ENCODE data around the gene WDFY2.

WDFY2 gene

DNA sequence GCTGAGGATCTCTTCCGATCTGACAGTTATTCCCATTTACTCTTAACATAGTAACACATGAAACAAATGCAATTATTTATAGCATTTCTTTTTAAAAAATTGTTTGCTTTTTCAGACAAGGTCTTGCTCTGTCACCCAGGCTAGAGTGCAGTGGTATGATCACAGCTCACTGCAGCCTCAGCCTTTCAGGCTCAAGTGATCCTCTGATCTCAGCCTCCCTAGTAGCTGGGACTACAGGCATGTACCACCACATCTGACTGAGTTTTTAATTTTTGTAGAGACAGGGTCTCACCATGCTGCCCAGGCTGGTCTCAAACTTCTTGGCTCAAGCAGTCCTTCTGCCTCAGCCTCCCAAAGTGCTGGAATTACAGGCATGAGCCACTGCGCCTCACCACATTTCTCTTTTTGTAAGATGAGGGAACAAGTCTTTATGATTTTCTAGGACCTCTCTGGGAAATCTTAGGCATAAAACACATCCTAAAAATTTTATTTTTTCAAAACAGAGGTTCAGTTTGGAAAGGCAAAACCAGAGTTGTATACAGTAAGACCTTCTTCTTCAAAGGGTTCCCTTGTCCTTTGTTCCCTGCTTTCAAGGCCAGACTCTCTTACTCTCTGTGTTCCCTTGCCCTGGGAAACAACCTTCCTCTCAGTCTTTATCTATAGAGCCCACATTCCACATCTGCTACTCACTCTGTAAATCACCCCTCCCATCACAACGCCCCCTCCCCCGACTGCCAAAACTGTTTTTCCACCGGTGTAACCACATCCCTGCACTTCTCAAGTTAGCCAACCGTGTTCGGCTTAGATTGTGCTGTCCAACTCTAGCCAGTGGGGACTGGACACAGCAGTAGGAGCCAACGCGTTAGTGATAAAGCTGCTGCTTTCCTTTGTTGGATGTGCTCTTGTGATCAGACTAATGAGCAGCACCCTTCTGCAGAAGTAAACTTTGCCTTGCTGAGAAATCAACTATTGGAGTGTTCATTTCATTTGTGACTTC is 163.5 kb downstream of the WDFY2 start:
- TF ChIP-seq, protein P1, sequence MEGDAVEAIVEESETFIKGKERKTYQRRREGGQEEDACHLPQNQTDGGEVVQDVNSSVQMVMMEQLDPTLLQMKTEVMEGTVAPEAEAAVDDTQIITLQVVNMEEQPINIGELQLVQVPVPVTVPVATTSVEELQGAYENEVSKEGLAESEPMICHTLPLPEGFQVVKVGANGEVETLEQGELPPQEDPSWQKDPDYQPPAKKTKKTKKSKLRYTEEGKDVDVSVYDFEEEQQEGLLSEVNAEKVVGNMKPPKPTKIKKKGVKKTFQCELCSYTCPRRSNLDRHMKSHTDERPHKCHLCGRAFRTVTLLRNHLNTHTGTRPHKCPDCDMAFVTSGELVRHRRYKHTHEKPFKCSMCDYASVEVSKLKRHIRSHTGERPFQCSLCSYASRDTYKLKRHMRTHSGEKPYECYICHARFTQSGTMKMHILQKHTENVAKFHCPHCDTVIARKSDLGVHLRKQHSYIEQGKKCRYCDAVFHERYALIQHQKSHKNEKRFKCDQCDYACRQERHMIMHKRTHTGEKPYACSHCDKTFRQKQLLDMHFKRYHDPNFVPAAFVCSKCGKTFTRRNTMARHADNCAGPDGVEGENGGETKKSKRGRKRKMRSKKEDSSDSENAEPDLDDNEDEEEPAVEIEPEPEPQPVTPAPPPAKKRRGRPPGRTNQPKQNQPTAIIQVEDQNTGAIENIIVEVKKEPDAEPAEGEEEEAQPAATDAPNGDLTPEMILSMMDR (conservative IDR thresholded peaks at IDR 0.05; ENCODE audit: low read length) = no peak
- H3K4me3 ChIP-seq (ENCODE audit: low read length) = no peak overlapping the region
- no peak for DNase-seq (ENCODE audit: low read depth)

DNA sequence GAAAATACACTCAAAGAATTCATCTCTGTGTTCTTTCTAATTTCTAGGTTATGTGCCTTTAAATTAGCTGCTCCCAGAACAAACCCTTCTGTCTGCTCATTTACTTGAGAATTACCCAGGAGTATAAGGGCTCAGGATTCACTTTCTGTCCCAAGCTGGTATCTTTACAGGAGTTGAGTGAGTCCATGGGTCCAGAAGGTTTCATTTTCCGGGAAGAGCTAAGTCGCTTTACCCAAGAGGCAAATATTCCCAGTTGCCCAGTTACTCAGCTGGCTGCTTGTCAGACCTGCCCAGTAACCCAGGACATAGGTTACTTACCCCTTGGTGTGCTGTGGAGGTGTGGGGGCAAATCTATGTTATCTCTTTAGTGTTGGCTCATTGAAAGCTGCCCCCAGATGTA is 172.4 kb downstream of the WDFY2 start:
- no peak for DNase-seq (ENCODE audit: low read depth)
- no peak overlapping the region for H3K4me3 ChIP-seq (ENCODE audit: low read length)
- TF ChIP-seq, protein P1 (conservative IDR thresholded peaks at IDR 0.05; ENCODE audit: low read length) = no peak

DNA sequence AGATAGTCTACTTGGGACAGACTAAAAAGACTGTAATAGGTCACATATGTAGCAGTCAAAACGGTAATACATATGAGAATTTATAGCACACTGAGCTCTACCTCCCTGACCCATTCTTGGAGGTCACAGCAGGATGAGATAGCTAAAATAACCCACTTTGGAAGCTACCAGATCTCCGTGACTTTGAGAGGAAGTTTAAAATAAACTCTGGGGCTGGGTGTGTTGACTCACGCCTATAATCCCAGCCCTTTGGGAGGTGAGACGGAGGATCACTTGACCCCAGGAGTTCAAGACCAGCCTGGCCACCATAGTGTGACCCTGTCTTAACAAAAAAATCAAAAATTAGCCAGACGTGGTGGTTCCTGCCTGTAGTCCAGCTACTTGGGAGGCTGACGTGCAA is 174.4 kb downstream of the WDFY2 start:
- no peak overlapping the region for H3K4me3 ChIP-seq (ENCODE audit: low read length)
- TF ChIP-seq, protein P1 (conservative IDR thresholded peaks at IDR 0.05; ENCODE audit: low read length) = no peak
- DNase-seq (ENCODE audit: low read depth) = no peak

DNA sequence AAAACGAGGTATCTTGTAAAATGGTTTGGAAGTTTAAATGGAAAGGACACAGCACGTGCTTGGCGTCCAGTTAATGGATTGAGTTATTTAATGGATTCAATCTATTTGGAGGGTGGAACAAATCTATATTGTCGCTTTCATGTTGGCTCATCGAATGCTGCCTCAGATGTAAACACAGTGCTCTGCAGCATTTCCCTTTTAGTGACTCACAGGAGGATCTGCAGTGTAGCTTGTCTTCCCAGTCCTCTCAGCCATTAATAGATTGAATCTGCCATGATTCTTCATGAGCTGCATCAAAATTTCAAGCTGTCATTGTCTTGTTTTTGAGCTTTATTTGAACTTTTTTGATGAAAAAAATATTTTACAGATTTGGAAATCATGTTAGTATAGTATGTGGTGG is 175.0 kb downstream of the WDFY2 start:
- DNase-seq (ENCODE audit: low read depth) = no peak
- TF ChIP-seq, protein P1 (conservative IDR thresholded peaks at IDR 0.05; ENCODE audit: low read length) = no peak
- H3K4me3 ChIP-seq (ENCODE audit: low read length) = no peak overlapping the region

DNA sequence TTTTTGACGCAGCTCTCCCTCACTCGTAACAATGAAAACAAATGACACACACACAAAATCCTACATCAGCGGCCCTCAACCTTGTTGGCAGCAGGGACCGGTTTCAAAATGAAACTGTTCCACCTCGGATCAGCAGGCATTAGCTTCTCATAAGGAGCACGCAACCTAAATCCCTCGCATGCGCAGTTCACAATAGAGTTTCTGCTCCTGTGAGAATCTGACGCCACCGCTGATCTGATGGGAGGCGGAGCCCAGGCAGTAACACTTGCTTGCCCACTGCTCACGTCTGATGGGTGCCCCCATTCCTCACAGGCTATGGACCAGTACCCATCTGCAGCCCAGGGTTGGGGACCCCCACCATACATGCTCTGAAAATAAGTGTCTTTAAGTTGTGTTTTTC is 176.3 kb downstream of the WDFY2 start:
- no peak overlapping the region for H3K4me3 ChIP-seq (ENCODE audit: low read length)
- TF ChIP-seq, protein P1 (conservative IDR thresholded peaks at IDR 0.05; ENCODE audit: low read length) = no peak
- no peak for DNase-seq (ENCODE audit: low read depth)

DNA sequence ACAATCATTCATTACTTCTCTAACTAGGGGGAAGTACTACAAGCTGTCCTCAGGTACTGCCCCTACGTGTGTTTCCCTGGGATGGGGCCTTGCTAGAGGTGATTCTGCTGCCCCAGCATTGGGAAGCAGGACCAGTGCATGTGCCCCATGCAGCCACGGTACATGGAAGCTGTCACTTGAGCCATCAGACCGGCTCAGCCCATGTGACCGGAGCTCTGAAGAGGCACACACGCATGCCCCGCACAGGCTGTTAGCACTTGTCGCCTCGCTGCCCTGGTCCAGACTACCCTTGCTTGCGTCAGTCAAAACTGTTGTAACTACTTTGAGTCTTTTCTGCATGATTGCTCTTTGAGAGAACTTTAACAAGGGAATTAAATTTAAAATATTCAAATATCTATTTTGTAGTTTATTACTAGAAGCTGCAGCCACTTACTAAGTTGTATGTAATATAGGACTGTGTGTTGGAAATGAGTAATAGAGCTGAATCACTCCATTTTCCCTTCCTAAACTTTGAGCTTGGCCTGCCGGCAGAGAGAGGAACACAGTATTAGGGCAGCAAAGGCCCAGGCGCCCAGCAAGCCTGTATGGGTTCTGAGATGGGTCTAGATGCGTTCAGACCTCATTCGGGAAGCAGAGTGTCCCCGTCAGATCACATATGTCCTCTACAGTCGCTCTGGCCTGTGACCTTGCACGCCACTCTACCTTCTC is 177.5 kb downstream of the WDFY2 start:
- H3K4me3 ChIP-seq (ENCODE audit: low read length) = no peak overlapping the region
- DNase-seq (ENCODE audit: low read depth) = peak; percentile 7
- TF ChIP-seq, protein P1 (conservative IDR thresholded peaks at IDR 0.05; ENCODE audit: low read length) = no peak

Measured in AG10803 (cell line).